IMR-90 (cell line): ENCODE measurements around the gene OR51B4. TPM values are rescaled to one million over a fixed set of nuclear protein-coding genes. Genes with fewer than 3 reads are reported as not detected.

Source experiments
- ATAC-seq: fragments of 200-7000 bp; cut with Tn5 transposase; 2 replicates; pipeline ENCODE4 v1.9.1; 2020; ENCODE audit warnings: low read depth, mild to moderate bottlenecking, moderate library complexity
- BruUV-seq: library from RNA; stranded (reverse); fragments of 400-500 nt; replicated peaks from 2 replicates; lab custom pipeline; 2021; lab: Mats Ljungman, UMichigan
- CTCF ChIA-PET: fragments of 300-600 bp; formaldehyde crosslinking; extraction: SDS; loops from one replicate; lab custom pipeline; 2021; ENCODE audit warnings: antibody characterized with exemption; lab: Yijun Ruan, JAX
- POLR2A ChIA-PET: fragments of 300-600 bp; sonication (Branson Sonifier 250); formaldehyde crosslinking; loops from one replicate; lab custom pipeline; 2022; ENCODE audit warnings: antibody characterized with exemption; ENCODE audit not compliant: unreplicated experiment; lab: Charles Lee
- DNase-seq: peaks from one replicate; pipeline ENCODE4 v3.0.0; 2013
- H2AFZ ChIP-seq: replicated peaks from 2 replicates; pipeline ENCODE3; 2013; ENCODE audit warnings: low read length, mild to moderate bottlenecking; ENCODE audit not compliant: poor library complexity
- H2AK5ac ChIP-seq: 2 replicates; pipeline ENCODE4 v1.6.1; 2013; ENCODE audit warnings: low read depth, low read length, inconsistent platforms
- H2AK9ac ChIP-seq: replicated peaks from 2 replicates; pipeline ENCODE3; 2013; ENCODE audit warnings: mild to moderate bottlenecking, low read depth, low read length, moderate library complexity; ENCODE audit not compliant: poor library complexity
- H2BK120ac ChIP-seq: 2 replicates; pipeline ENCODE4 v1.6.1; 2013; ENCODE audit warnings: low read depth, low read length, inconsistent platforms
- H2BK15ac ChIP-seq: 3 replicates; pipeline ENCODE4 v1.6.1; 2013; ENCODE audit warnings: low read depth, low read length, inconsistent platforms
- H2BK20ac ChIP-seq: 2 replicates; pipeline ENCODE4 v1.6.1; 2013; ENCODE audit warnings: low read depth, mild to moderate bottlenecking, inconsistent platforms, low read length, moderate library complexity
- H2BK5ac ChIP-seq: 2 replicates; pipeline ENCODE4 v1.6.1; 2013; ENCODE audit warnings: mild to moderate bottlenecking, low read depth, low read length, inconsistent platforms; ENCODE audit not compliant: poor library complexity, severe bottlenecking
- H3K14ac ChIP-seq: replicated peaks from 2 replicates; pipeline ENCODE4 v1.6.1; 2013; ENCODE audit warnings: low read depth, low read length, inconsistent platforms
- H3K18ac ChIP-seq: 2 replicates; pipeline ENCODE4 v1.6.1; 2013; ENCODE audit warnings: low read depth, low read length, control low read depth
- H3K23ac ChIP-seq: 2 replicates; pipeline ENCODE4 v1.6.1; 2013; ENCODE audit warnings: low read depth, low read length, inconsistent platforms
- H3K27ac ChIP-seq: 2 replicates; pipeline ENCODE4 v1.5.1; 2013; ENCODE audit warnings: mild to moderate bottlenecking, control low read depth, low read length; ENCODE audit not compliant: insufficient read depth
- H3K27me3 ChIP-seq: 2 replicates; pipeline ENCODE4 v1.6.1; 2013; ENCODE audit warnings: low read length; ENCODE audit not compliant: control insufficient read depth, insufficient read depth
- H3K36me3 ChIP-seq: 2 replicates; pipeline ENCODE4 v1.6.1; 2013; ENCODE audit warnings: low read length, mixed read lengths; ENCODE audit not compliant: control insufficient read depth, insufficient read depth
- H3K4ac ChIP-seq: 2 replicates; pipeline ENCODE4 v1.6.1; 2013; ENCODE audit warnings: low read depth, low read length, inconsistent platforms
- H3K4me1 ChIP-seq: 2 replicates; pipeline ENCODE4 v1.6.1; 2013; ENCODE audit warnings: low read length, mixed read lengths; ENCODE audit not compliant: control insufficient read depth, insufficient read depth
- H3K4me2 ChIP-seq: 2 replicates; pipeline ENCODE4 v1.6.1; 2013; ENCODE audit warnings: low read depth, mild to moderate bottlenecking, control low read depth, low read length, moderate library complexity
- H3K4me3 ChIP-seq: 2 replicates; pipeline ENCODE4 v1.5.1; 2013; ENCODE audit warnings: low read depth, mild to moderate bottlenecking, control low read depth, low read length, moderate library complexity; ENCODE audit not compliant: insufficient read depth
- H3K56ac ChIP-seq: 2 replicates; pipeline ENCODE4 v1.6.1; 2013; ENCODE audit warnings: low read length, inconsistent platforms; ENCODE audit not compliant: insufficient read depth; ENCODE audit errors: extremely low read depth
- H3K79me1 ChIP-seq, 2 experiments: 2 replicates each; pipeline ENCODE4 v1.6.1; 2013; ENCODE audit warnings: low read length in 2 of 2, inconsistent platforms in 1 of 2, low read depth in 1 of 2
- H3K9ac ChIP-seq: 2 replicates; pipeline ENCODE4 v1.6.1; 2013; ENCODE audit warnings: low read depth, low read length, control low read depth
- H3K9me1 ChIP-seq: 2 replicates; pipeline ENCODE4 v1.6.1; 2013; ENCODE audit warnings: low read length, inconsistent platforms; ENCODE audit not compliant: insufficient read depth
- H3K9me3 ChIP-seq: 2 replicates; pipeline ENCODE4 v1.6.1; 2013; ENCODE audit warnings: low read length; ENCODE audit not compliant: control insufficient read depth, insufficient read depth
- H4K20me1 ChIP-seq: 2 replicates; pipeline ENCODE4 v1.6.1; 2013; ENCODE audit warnings: low read length, inconsistent platforms; ENCODE audit not compliant: insufficient read depth
- H4K5ac ChIP-seq: 2 replicates; pipeline ENCODE4 v1.6.1; 2013; ENCODE audit warnings: mild to moderate bottlenecking, low read depth, low read length, control low read depth
- H4K8ac ChIP-seq, 2 experiments: 2 replicates each; pipeline ENCODE4 v1.6.1; 2013; ENCODE audit warnings: low read depth in 2 of 2, low read length in 2 of 2, control low read depth in 1 of 2, inconsistent platforms in 1 of 2
- H4K91ac ChIP-seq: 2 replicates; pipeline ENCODE4 v1.6.1; 2013; ENCODE audit warnings: low read depth, low read length, inconsistent platforms; ENCODE audit not compliant: insufficient read depth
- BHLHE40 ChIP-seq: fragments of 150-350 bp; IDR thresholded peaks from 2 replicates; pipeline ENCODE4 v1.6.1; 2016; ENCODE audit warnings: mild to moderate bottlenecking, low read depth, low read length
- CEBPB ChIP-seq: IDR thresholded peaks from 2 replicates; pipeline ENCODE4 v1.6.1; 2012; ENCODE audit warnings: low read depth, low read length, improper control_type of control experiment
- CHD1 ChIP-seq: IDR thresholded peaks from 2 replicates; pipeline ENCODE4 v1.6.1; 2012; ENCODE audit warnings: low read depth, low read length, improper control_type of control experiment
- CTCF ChIP-seq: conservative IDR thresholded peaks from 2 replicates; pipeline ENCODE4 v1.5.1; 2012; ENCODE audit warnings: mild to moderate bottlenecking, low read depth, low read length, improper control_type of control experiment
- ELK1 ChIP-seq: fragments of 150-350 bp; IDR thresholded peaks from 2 replicates; pipeline ENCODE4 v1.6.1; 2016; ENCODE audit warnings: low read depth, mild to moderate bottlenecking, low read length, moderate library complexity, borderline replicate concordance
- FOS ChIP-seq: fragments of 150-350 bp; IDR thresholded peaks from 2 replicates; pipeline ENCODE4 v1.6.1; 2016; ENCODE audit warnings: low read depth, low read length
- MAFK ChIP-seq: IDR thresholded peaks from 2 replicates; pipeline ENCODE4 v1.6.1; 2012; ENCODE audit warnings: low read depth, low read length, improper control_type of control experiment
- MAZ ChIP-seq: IDR thresholded peaks from 2 replicates; pipeline ENCODE4 v1.6.1; 2012; ENCODE audit warnings: low read depth, mild to moderate bottlenecking, low read length, improper control_type of control experiment, moderate library complexity, borderline replicate concordance
- MXI1 ChIP-seq: IDR thresholded peaks from 2 replicates; pipeline ENCODE4 v1.6.1; 2012; ENCODE audit warnings: low read depth, mild to moderate bottlenecking, low read length, moderate library complexity, borderline replicate concordance
- NFE2L2 ChIP-seq: fragments of 150-350 bp; IDR thresholded peaks from 2 replicates; pipeline ENCODE4 v1.6.1; 2016; ENCODE audit warnings: low read depth, mild to moderate bottlenecking, low read length
- POLR2A ChIP-seq: IDR thresholded peaks from 2 replicates; pipeline ENCODE4 v1.6.1; 2012; ENCODE audit warnings: mild to moderate bottlenecking, low read depth, low read length
- RAD21 ChIP-seq: IDR thresholded peaks from 2 replicates; pipeline ENCODE4 v1.6.1; 2012; ENCODE audit warnings: low read length, improper control_type of control experiment
- RCOR1 ChIP-seq: IDR thresholded peaks from 2 replicates; pipeline ENCODE4 v1.6.1; 2012; ENCODE audit warnings: mild to moderate bottlenecking, low read length, improper control_type of control experiment; ENCODE audit not compliant: insufficient replicate concordance
- RFX5 ChIP-seq: IDR thresholded peaks from 2 replicates; pipeline ENCODE4 v1.8.0; 2012; ENCODE audit warnings: low read depth, mild to moderate bottlenecking, low read length, moderate library complexity
- SMC3 ChIP-seq: fragments of 150-350 bp; IDR thresholded peaks from 2 replicates; pipeline ENCODE4 v1.6.1; 2016; ENCODE audit warnings: low read depth, mild to moderate bottlenecking, antibody characterized with exemption, low read length, moderate library complexity
- USF2 ChIP-seq: fragments of 150-350 bp; IDR thresholded peaks from 2 replicates; pipeline ENCODE4 v1.6.1; 2017; ENCODE audit warnings: mild to moderate bottlenecking, antibody characterized with exemption, low read length, low read depth
- WGBS, 2 experiments: methylation state at CpG; one replicate each; pipeline versions ENCODE4 v1.1.5 to v1.1.7; 2013; ENCODE audit warnings: missing lambda C conversion rate in 2 of 2; ENCODE audit not compliant: insufficient read length in 1 of 2; ENCODE audit errors: extremely low coverage in 2 of 2; 5-methylcytosine and 5-hydroxymethylcytosine counted together
- dilution Hi-C: fragments of 300-500 bp; cut with HindIII; formaldehyde crosslinking; loops from one replicate; pipeline ENCODE4 v1.14.3; 2018; ENCODE audit warnings: low sequenced_read_pairs; ENCODE audit not compliant: unreplicated experiment
- in situ Hi-C: fragments of 300-500 bp; cut with MboI; formaldehyde crosslinking; loops from 3 replicates; pipeline ENCODE4 v1.14.3; 2019; ENCODE audit warnings: low sequenced_read_pairs, inconsistent platforms, mixed read lengths
- intact Hi-C: fragments of 100-400 bp; cut with micrococcal nuclease; formaldehyde crosslinking; loops from 2 replicates; pipeline ENCODE4 v1.10.0; 2022
- polyA plus RNA-seq, 3 experiments: library from polyadenylated mRNA; depleted of rRNA; stranded (reverse); fragments of >200 nt; gene quantifications; 2 replicates each; pipeline ENCODE4 v1.2.3, GENCODE V29; 2012; ENCODE audit warnings: low replicate concordance in 1 of 3
- total RNA-seq: library from RNA; depleted of rRNA; stranded (reverse); fragments of >200 nt; gene quantifications from 2 replicates; pipeline ENCODE4 v1.2.3, GENCODE V29; 2012

Gene OR51B4
- total and polyA plus RNA-seq, 2 of the 4 experiments (the other 2 are of a cell fraction) = not detected

- in situ Hi-C loops = loop anchor here (10.0 kb wide), 1 partner anchor 82 kb away; no protein-coding TSS in a partner anchor
- TF ChIP-seq NFE2L2 (no peak), POLR2A (no peak), RAD21 (no peak), MAFK (no peak), MXI1 (no peak), RCOR1 (no peak), MAZ (no peak), USF2 (no peak), CEBPB (no peak), BHLHE40 (no peak), CTCF (no peak), SMC3 (no peak), CHD1 (no peak), ELK1 (no peak), RFX5 (no peak), FOS (no peak)
- H2AK9ac ChIP-seq = no peak overlapping the region
- peak overlapping the region; percentile 56; a peak in 3 of 4 replicates for H4K8ac ChIP-seq
- no peak for DNase-seq
- dilution Hi-C loops = no loop called here
- H3K9me3 ChIP-seq = no peaks in the 10 kb centered on the region
- H3K9me1 ChIP-seq = peaks cover 7% of the 10 kb centered on the region; the same call in 1 of the 2 replicates
- H3K56ac ChIP-seq = no peak overlapping the region
- H3K23ac ChIP-seq = 0 out of 2 replicates have a peak overlapping the region, but pooled peaks have one; percentile 17
- no peak overlapping the region for H3K27ac ChIP-seq
- H3K27me3 ChIP-seq = no peaks in the 10 kb centered on the region
- H3K14ac ChIP-seq = peak overlapping the region; percentile 68; the same call in 1 of the 2 replicates
- H4K91ac ChIP-seq = peak overlapping the region; percentile 92
- H2AK5ac ChIP-seq = peak overlapping the region; percentile 81; the same call in 1 of the 2 replicates
- peak overlapping the region; percentile 75; the same call in 1 of the 3 replicates for H2BK15ac ChIP-seq
- ChIA-PET CTCF (interaction anchor here (0.6 kb wide), 1 partner anchor 68 kb away, joined by 3 read pairs; no protein-coding TSS in a partner anchor), POLR2A (no interaction called here)
- peak overlapping the region; percentile 83 for H3K4ac ChIP-seq
- no peak for ATAC-seq
- peaks cover 17% of the 10 kb centered on the region for H3K4me1 ChIP-seq
- H3K4me2 ChIP-seq = no peak overlapping the region
- H2BK5ac ChIP-seq = peak overlapping the region; percentile 34
- H4K5ac ChIP-seq = peak overlapping the region; percentile 98
- peak overlapping the region; percentile 91 for H2BK20ac ChIP-seq
- no CpG with 5 or more reads among the region's 3 CpGs for WGBS, 2 experiments
- no peaks in the 10 kb centered on the region for H3K36me3 ChIP-seq
- H4K20me1 ChIP-seq = no peaks in the 10 kb centered on the region
- H2AFZ ChIP-seq = no peak overlapping the region
- no peaks in the 10 kb centered on the region for H3K79me1 ChIP-seq
- no peak overlapping the region for H3K4me3 ChIP-seq
- H3K18ac ChIP-seq = peak overlapping the region; percentile 65; the same call in 1 of the 2 replicates
- H3K9ac ChIP-seq = no peak overlapping the region
- H2BK120ac ChIP-seq = peak overlapping the region; percentile 91
- intact Hi-C loops = no loop called here
- no TSS peak for BruUV-seq
Observed at GRCh38 chr11:5283086-5283485, 18.7 kb downstream of the OR51B4 start.
